Nephron progenitor cell (in vitro differentiated cells): ENCODE results near the gene ARHGEF12.
A peak's percentile ranks its signal among the peaks of the same experiment; 100 is the strongest.

Experiments
- DNase-seq: peaks from one replicate; pipeline ENCODE4 v3.0.0; 2021
- H3K27ac Mint-ChIP-seq: 2 replicates; pipeline ENCODE4 v1.8.0; 2021; ENCODE audit warnings: mild to moderate bottlenecking, moderate library complexity, mixed read lengths
- H3K27me3 Mint-ChIP-seq: 2 replicates; pipeline ENCODE4 v1.8.0; 2021; ENCODE audit warnings: mild to moderate bottlenecking, low read depth, mixed read lengths; ENCODE audit not compliant: poor library complexity
- H3K36me3 Mint-ChIP-seq: 2 replicates; pipeline ENCODE4 v1.8.0; 2021; ENCODE audit warnings: low read depth, mixed read lengths
- H3K4me1 Mint-ChIP-seq: 2 replicates; pipeline ENCODE4 v1.8.0; 2021; ENCODE audit warnings: mixed read lengths
- H3K4me3 Mint-ChIP-seq: 2 replicates; pipeline ENCODE4 v1.8.0; 2021; ENCODE audit warnings: mild to moderate bottlenecking, moderate library complexity, mixed read lengths
- H3K9me3 Mint-ChIP-seq: 2 replicates; pipeline ENCODE4 v1.8.0; 2021; ENCODE audit warnings: mild to moderate bottlenecking, moderate library complexity, mixed read lengths
- CTCF ChIP-seq: fragments of 200-600 bp; sonication (generic); IDR thresholded peaks from 2 replicates; pipeline ENCODE4 v1.5.0; 2021; ENCODE audit warnings: antibody characterized with exemption

ARHGEF12 gene

GRCh38 chr11:120339394-120339890, 3.2 kb downstream of the ARHGEF12 start:
- Mint-ChIP-seq H3K27me3 (no peaks in the 10 kb centered on the region), H3K9me3 (no peaks in the 10 kb centered on the region), H3K27ac (no peak overlapping the region), H3K4me1 (peaks cover 63% of the 10 kb centered on the region), H3K4me3 (peak overlapping the region; percentile 99), H3K36me3 (peaks cover 9% of the 10 kb centered on the region)
- no peak for DNase-seq
- no peak for TF ChIP-seq CTCF

DNA sequence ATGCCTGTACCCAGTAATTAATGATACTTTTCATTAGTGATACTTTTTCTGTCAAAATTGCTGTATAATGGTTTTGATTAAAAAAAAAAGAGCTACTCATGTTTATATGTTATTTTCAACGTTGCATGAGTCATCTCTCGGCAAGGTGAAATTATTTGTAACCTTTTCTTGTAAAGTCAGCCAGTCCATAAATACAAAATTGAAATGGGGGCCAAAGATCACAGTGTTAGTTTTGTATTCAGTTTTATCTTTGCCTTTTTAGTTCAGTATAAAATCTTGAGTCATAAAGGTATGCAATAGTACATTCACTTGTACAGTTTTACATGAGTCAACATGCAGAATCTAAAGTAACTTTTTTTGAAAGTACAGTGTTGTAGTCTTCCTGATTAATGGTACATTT, 4.3 kb downstream of the ARHGEF12 start:
- no peak overlapping the region for H3K4me3 Mint-ChIP-seq

GRCh38 chr11:120342226-120342625, 6.0 kb downstream of the ARHGEF12 start:
- TF ChIP-seq CTCF: no peak
- no peak overlapping the region for H3K4me3 Mint-ChIP-seq
- H3K27me3 Mint-ChIP-seq: no peaks in the 10 kb centered on the region
- H3K36me3 Mint-ChIP-seq: peaks cover 9% of the 10 kb centered on the region
- no peaks in the 10 kb centered on the region for H3K9me3 Mint-ChIP-seq
- H3K4me1 Mint-ChIP-seq: peaks cover 77% of the 10 kb centered on the region
- H3K27ac Mint-ChIP-seq: no peak overlapping the region
- DNase-seq: no peak

More for the DNA sequence above, 4.3 kb downstream of the ARHGEF12 start:
- Mint-ChIP-seq H3K36me3 (peaks cover 9% of the 10 kb centered on the region), H3K27me3 (no peaks in the 10 kb centered on the region), H3K4me1 (peaks cover 65% of the 10 kb centered on the region), H3K27ac (no peak overlapping the region), H3K9me3 (no peaks in the 10 kb centered on the region)
- TF ChIP-seq CTCF: no peak
- DNase-seq: no peak

DNA sequence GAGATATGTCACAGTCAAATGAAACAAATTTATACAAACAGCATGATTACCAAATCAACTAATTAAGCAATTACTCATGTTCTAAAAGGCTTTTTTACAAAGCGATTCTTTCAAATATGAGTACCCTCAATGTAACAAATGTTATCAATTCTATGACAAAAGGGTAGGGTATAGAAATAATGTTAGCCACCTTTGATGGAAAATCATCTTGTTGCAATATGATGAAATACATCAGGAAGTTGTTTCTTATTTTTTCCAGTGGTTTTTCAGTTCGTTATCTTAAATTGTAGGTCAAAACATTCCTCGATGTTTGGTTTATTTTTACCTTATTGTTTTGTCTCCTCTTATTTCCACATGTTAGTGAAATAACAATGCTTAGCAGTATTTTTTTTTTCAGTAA, 6.5 kb downstream of the ARHGEF12 start:
- H3K27me3 Mint-ChIP-seq: no peaks in the 10 kb centered on the region
- peaks cover 77% of the 10 kb centered on the region for H3K4me1 Mint-ChIP-seq
- H3K36me3 Mint-ChIP-seq: peaks cover 9% of the 10 kb centered on the region
- no peak overlapping the region for H3K4me3 Mint-ChIP-seq
- no peak overlapping the region for H3K27ac Mint-ChIP-seq
- no peaks in the 10 kb centered on the region for H3K9me3 Mint-ChIP-seq
- TF ChIP-seq CTCF: no peak
- no peak for DNase-seq

- peaks cover 9% of the 10 kb centered on the region for H3K36me3 Mint-ChIP-seq
- no peak overlapping the region for H3K27ac Mint-ChIP-seq
- DNase-seq: no peak
- no peaks in the 10 kb centered on the region for H3K27me3 Mint-ChIP-seq
- no peak for TF ChIP-seq CTCF
- peaks cover 70% of the 10 kb centered on the region for H3K4me1 Mint-ChIP-seq
- H3K4me3 Mint-ChIP-seq: no peak overlapping the region
- no peaks in the 10 kb centered on the region for H3K9me3 Mint-ChIP-seq
Observed at GRCh38 chr11:120343429-120343828, 7.2 kb downstream of the ARHGEF12 start.

- no peak for DNase-seq
- H3K27ac Mint-ChIP-seq: no peak overlapping the region
Observed at GRCh38 chr11:120344302-120345004, 8.2 kb downstream of the ARHGEF12 start.

More at GRCh38 chr11:120344302-120345004, 8.2 kb downstream of the ARHGEF12 start:
- Mint-ChIP-seq H3K27me3 (no peaks in the 10 kb centered on the region), H3K9me3 (no peaks in the 10 kb centered on the region), H3K36me3 (peaks cover 9% of the 10 kb centered on the region), H3K4me3 (no peak overlapping the region), H3K4me1 (peaks cover 60% of the 10 kb centered on the region)
- no peak for TF ChIP-seq CTCF
